ENCODE results near the gene LPP.

The LPP gene

GRCh38 chr3:188528396-188528795 is 374.4 kb downstream of the LPP start:
- no peak for TF ChIP-seq GATA2 (IDR thresholded peaks at IDR 0.05; ENCODE audit: low read depth, low read length)
- TF ChIP-seq GATA3 (IDR thresholded peaks at IDR 0.05; ENCODE audit: low read depth, low read length): no peak

DNA sequence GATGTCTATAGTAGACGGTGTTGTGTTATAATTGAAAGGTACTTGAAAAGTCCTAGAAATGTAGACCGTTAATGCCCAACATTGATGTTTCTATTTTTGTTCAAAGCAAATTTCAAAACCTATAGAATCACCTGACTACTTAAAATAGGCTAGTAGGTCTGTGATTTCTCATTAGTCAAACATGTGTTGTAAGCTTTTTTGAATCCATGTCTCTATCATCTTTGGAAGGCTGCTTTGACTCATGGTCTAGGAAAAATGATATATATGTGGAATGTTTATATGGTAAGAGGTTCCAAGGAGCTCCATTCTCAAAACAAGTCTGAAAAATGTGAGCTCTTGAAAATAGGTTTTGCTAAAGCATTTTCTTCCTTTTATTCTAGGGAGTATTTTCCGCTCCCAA is 375.3 kb downstream of the LPP start:
- TF ChIP-seq GATA2 (IDR thresholded peaks at IDR 0.05; ENCODE audit: low read depth, low read length): no peak

GRCh38 chr3:188530226-188530625 is 376.3 kb downstream of the LPP start:
- TF ChIP-seq GATA3 (IDR thresholded peaks at IDR 0.05; ENCODE audit: low read depth, low read length) (no peak), GATA2 (IDR thresholded peaks at IDR 0.05; ENCODE audit: low read depth, low read length) (no peak)

GRCh38 chr3:188531210-188531609 is 377.3 kb downstream of the LPP start:
- TF ChIP-seq GATA2 (IDR thresholded peaks at IDR 0.05; ENCODE audit: low read depth, low read length): no peak
- no peak for TF ChIP-seq GATA3 (IDR thresholded peaks at IDR 0.05; ENCODE audit: low read depth, low read length)

- no peak for TF ChIP-seq GATA2 (IDR thresholded peaks at IDR 0.05; ENCODE audit: low read depth, low read length)
- TF ChIP-seq GATA3 (IDR thresholded peaks at IDR 0.05; ENCODE audit: low read depth, low read length): no peak
These were observed 379.2 kb downstream of the LPP start for GRCh38 chr3:188533172-188533571.

- no peak for TF ChIP-seq GATA3 (IDR thresholded peaks at IDR 0.05; ENCODE audit: low read depth, low read length)
- TF ChIP-seq GATA2 (IDR thresholded peaks at IDR 0.05; ENCODE audit: low read depth, low read length): no peak
These were observed 379.8 kb downstream of the LPP start for GRCh38 chr3:188533612-188534357.

DNA sequence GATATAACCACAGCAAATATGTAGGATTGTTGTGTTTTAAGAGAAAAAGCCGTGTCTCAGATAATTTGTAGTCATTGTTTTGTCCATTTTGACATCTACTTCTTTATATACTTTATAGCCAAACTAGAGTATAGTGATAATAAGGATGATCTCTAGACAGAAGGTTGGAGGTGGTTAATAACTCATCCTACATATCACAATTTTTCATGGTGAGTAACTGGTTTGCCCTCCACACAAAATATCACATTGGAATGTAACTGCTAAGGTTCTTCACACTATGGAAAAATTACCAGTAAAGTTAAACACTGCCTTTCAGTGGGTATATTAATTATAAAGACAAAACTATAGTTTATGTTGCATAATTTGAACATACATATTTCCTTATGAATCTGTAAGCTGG is 380.7 kb downstream of the LPP start:
- TF ChIP-seq GATA2 (IDR thresholded peaks at IDR 0.05; ENCODE audit: low read depth, low read length) (no peak), GATA3 (IDR thresholded peaks at IDR 0.05; ENCODE audit: low read depth, low read length) (no peak)

DNA sequence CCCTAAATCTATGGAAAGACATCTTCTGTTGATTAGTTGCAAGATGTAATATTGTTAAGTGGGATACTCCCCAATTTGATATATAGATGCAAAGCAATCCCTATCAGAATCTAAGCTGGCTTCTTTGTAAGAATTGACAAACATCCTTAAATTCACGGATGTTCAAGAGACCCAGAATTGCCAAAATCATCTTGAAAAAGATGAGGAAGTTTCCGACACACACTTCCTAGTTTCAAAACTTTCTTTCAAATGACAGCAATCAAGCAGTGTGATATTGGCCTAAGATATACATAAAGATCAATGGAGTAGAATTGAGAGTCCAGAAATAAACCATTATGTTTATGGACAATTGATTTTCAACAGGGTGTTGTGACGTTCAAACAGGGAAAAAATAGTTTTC is 383.6 kb downstream of the LPP start:
- TF ChIP-seq GATA3 (IDR thresholded peaks at IDR 0.05; ENCODE audit: low read depth, low read length) (no peak), GATA2 (IDR thresholded peaks at IDR 0.05; ENCODE audit: low read depth, low read length) (no peak)

GRCh38 chr3:188539037-188539436 is 385.1 kb downstream of the LPP start:
- TF ChIP-seq GATA2 (IDR thresholded peaks at IDR 0.05; ENCODE audit: low read depth, low read length): no peak
- TF ChIP-seq GATA3 (IDR thresholded peaks at IDR 0.05; ENCODE audit: low read depth, low read length): no peak

DNA sequence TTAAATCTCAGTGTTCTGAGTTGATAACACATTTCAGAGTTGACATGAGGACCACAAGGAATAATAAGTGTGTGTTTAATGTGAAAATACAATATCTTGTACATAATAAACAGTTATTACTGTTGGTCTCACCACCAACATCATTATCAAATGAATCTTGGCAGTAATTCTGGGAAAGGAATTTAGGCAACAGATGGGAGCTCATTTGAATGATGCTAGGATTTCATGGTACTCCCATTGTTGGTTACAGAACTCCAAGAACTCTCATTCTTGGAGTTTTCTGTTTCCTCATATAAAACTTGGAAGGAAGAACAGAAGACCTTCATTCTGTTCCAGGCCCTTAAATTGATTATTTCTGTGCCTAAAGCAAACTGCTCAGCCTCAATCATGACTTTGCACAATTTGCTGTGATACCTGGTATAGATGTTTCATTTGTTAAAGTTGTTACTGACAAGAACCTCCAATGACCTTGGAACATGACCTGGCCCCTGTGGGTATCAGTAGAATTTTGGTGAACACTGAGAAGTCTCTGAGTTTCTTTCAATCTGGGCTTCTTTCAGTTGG is 385.8 kb downstream of the LPP start:
- no peak for TF ChIP-seq GATA3 (IDR thresholded peaks at IDR 0.05; ENCODE audit: low read depth, low read length)
- TF ChIP-seq GATA2 (IDR thresholded peaks at IDR 0.05; ENCODE audit: low read depth, low read length): no peak

DNA sequence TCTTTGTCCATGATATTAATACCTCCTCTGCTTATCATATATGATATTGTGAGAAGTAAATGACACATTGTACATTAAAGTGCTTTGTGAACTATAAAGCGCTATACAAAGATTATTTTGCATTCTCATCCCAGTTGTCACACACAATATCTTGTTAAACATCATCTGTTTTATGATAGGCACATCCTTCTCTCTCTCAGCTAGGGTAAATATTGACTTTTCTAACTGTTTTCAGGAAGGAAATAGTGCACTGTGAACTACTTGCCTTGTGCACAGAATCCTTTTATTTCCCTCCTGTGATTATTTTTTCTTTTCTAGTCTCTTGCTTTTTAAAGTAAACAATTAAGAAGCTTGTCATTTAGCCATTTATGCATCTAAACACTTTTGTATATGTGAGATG is 388.2 kb downstream of the LPP start:
- no peak for TF ChIP-seq GATA3 (IDR thresholded peaks at IDR 0.05; ENCODE audit: low read depth, low read length)
- no peak for TF ChIP-seq GATA2 (IDR thresholded peaks at IDR 0.05; ENCODE audit: low read depth, low read length)

DNA sequence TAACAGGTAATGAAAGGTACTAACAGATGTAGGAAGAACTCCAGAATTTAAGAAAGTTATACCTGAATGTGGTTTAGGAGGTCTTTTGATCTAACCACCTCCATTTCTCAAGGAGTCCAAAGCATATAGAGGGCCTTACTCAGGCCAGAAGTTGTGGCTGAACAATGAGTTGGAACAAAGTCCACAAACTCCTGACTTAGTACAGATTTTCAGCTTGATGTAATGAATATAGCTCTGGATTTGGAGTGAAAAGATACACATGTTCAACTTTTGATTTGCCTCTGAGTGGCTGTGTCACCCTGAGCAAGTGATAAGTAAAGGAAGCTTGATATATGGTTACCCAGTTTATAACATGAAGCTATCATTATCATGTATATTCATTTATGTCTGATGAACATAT is 390.1 kb downstream of the LPP start:
- TF ChIP-seq GATA3 (IDR thresholded peaks at IDR 0.05; ENCODE audit: low read depth, low read length): no peak
- no peak for TF ChIP-seq GATA2 (IDR thresholded peaks at IDR 0.05; ENCODE audit: low read depth, low read length)

DNA sequence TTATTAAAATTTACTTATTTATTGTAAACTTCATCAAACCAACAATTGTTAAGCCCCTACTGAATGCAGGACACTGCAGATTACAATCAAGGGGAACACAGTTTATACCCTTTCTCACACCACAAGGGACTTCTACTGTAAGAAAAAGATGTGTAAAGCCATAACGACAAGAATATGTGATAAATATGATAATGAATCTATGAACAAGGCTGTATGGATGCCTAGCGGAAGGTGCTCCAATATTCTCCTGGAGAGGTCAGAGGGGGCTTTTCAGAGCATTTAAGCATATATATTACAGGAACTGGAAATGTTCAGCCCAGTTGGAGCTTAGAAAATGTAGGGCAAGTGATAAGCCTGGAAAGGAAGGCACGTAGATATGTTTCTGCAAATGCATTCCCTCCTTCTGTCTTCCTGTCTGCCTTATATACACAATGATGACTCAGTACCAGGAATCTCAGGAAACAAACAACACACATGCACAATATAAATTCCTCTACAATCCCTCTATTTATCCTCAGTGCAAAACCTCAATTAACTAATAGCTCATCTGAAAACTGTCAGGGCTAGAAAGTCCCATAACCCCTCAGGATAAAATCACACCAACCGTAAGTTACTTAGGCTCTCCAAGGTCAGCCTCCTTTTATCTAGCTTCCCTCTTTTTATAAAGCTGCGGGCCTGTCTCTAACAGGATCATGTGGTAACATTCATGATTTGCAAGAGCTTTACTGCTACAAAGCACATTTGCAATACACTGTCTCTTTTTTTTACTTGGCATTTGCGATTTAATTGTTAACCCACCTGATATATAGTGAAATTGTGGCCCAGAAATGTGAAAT is 393.1 kb downstream of the LPP start:
- TF ChIP-seq GATA2 (IDR thresholded peaks at IDR 0.05; ENCODE audit: low read depth, low read length) (no peak), GATA3 (IDR thresholded peaks at IDR 0.05; ENCODE audit: low read depth, low read length) (no peak)

DNA sequence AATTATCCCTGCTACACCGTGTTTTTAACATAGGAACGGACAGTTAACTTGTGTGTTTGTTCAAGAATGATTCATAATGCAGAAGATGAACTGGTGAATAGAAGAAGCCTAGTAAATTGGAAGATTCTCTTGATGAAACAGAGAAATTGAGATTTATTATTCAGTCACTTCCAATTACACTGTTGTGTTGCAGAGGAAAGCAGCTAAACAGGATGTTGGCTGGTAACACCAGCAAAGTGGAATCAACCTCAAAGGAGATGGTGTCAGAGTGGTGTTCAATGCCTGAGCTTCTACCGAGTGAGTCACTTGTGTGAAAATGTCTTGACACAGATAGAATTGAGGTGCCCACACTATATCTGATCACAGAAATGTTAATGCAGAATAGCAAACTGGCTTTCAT is 399.6 kb downstream of the LPP start:
- TF ChIP-seq GATA3 (IDR thresholded peaks at IDR 0.05; ENCODE audit: low read depth, low read length): no peak
- no peak for TF ChIP-seq GATA2 (IDR thresholded peaks at IDR 0.05; ENCODE audit: low read depth, low read length)

DNA sequence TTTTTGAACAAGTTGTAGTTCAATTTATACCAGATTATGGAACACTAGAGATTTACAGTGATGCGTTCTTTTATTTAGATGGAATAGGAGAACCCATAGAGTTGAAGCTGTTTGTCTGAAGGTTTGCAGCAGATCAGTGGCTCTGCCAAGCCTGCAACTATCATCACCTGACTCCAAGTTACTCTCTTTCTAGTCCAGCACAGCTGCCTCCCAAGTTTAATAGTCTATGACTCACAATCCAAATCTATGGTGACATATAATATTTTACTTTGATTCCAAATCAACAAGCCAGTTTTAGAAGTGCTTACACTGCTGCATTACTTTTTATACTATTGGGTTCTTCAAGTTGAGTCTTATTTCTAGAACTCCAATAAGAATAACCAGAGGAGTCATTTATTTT is 400.4 kb downstream of the LPP start:
- TF ChIP-seq GATA2 (IDR thresholded peaks at IDR 0.05; ENCODE audit: low read depth, low read length) (no peak), GATA3 (IDR thresholded peaks at IDR 0.05; ENCODE audit: low read depth, low read length) (no peak)

All from SH-SY5Y (cell line).